Heart left ventricle (tissue), 16 donors: Measurements from ENCODE around the gene PMM2. TPM values are rescaled to one million over a fixed set of nuclear protein-coding genes. Genes with fewer than 3 reads are reported as not detected.

Experiments
- ATAC-seq, 4 donors: fragments of 200-7000 bp; cut with Tn5 transposase; one replicate each; pipeline ENCODE4 v1.9.1; 2020 to 2022; ENCODE audit warnings: moderate library complexity in 4 of 4, mild to moderate bottlenecking in 3 of 4, moderate number of reproducible peaks in 1 of 4
- DNase-seq, 5 donors: peaks; one replicate each; pipeline ENCODE4 v3.0.0-alpha.2; 2020
- H3K27ac ChIP-seq, 12 donors: fragments of 200-600 bp; sonication (generic) in 4 of 12; one replicate each; pipeline versions ENCODE4 v1.5.0 to v1.8.0; 2016 to 2022; ENCODE audit warnings: mild to moderate bottlenecking in 2 of 12
- H3K27me3 ChIP-seq, 9 donors: fragments of 200-600 bp; sonication (generic) in 2 of 9; one replicate each; pipeline versions ENCODE4 v1.5.1 to v1.8.0; 2016 to 2022; ENCODE audit warnings: mild to moderate bottlenecking in 3 of 9
- H3K36me3 ChIP-seq, 9 donors: fragments of 200-600 bp; sonication (generic) in 2 of 9; one replicate each; pipeline versions ENCODE4 v1.5.0 to v1.8.0; 2018 to 2022; ENCODE audit warnings: mild to moderate bottlenecking in 2 of 9
- H3K4me1 ChIP-seq, 12 donors: fragments of 200-600 bp; sonication (generic) in 4 of 12; one replicate each; pipeline versions ENCODE4 v1.5.0 to v1.8.0; 2016 to 2022; ENCODE audit warnings: mild to moderate bottlenecking in 3 of 12
- H3K4me3 ChIP-seq, 12 donors: fragments of 200-600 bp; sonication (generic) in 4 of 12; one replicate each; pipeline versions ENCODE4 v1.5.0 to v1.8.0; 2017 to 2022; ENCODE audit warnings: mild to moderate bottlenecking in 9 of 12, moderate library complexity in 4 of 12
- H3K9me3 ChIP-seq, 12 donors: fragments of 200-600 bp; sonication (generic) in 4 of 12; one replicate each; pipeline versions ENCODE4 v1.5.0 to v1.8.0; 2016 to 2022; ENCODE audit warnings: mild to moderate bottlenecking in 1 of 12
- POLR2A ChIP-seq, 2 donors: fragments of 450-650 bp; IDR thresholded peaks; one replicate each; pipeline ENCODE4 v1.6.1; 2017; ENCODE audit warnings: antibody characterized with exemption in 2 of 2, mild to moderate bottlenecking in 2 of 2, moderate library complexity in 2 of 2
- WGBS, 4 donors: extraction: QIAGEN DNeasy Blood & Tissue Kit in 2 of 4; methylation state at CpG; one replicate each; pipeline versions ENCODE4 v1.1.5 to v1.1.7; 2013 to 2018; 5-methylcytosine and 5-hydroxymethylcytosine counted together
- intact Hi-C, 10 donors: fragments of 100-400 bp; cut with DNase I; formaldehyde crosslinking; loops; one replicate each; pipeline versions ENCODE4 v1.11.1 to v1.14.2; 2022
- polyA plus RNA-seq, 2 donors: library from polyadenylated mRNA; stranded (reverse); fragments of 200-250 nt; gene quantifications; one replicate each; pipeline ENCODE4 v1.2.3, GENCODE V29; 2013
- total RNA-seq, 9 donors: library from RNA; depleted of rRNA in 2 of 9; stranded (reverse); fragments of >200 nt in 2 of 9; fragmentation: NEBNext Ultra II Directional in 3 of 9; extraction: Animal tissue kit (Norgen Biotek cat#: 25700) in 3 of 9; gene quantifications; one replicate each; pipeline versions ENCODE4 v1.1.0 to v1.2.4, GENCODE V29; 2016 to 2023
- TF ChIP-seq, protein P1 (sequence below), 12 donors: fragments of 200-600 bp; sonication (generic) in 4 of 12; IDR thresholded peaks; one replicate each; pipeline versions ENCODE4 v1.5.0 to v1.8.0; 2018 to 2022; ENCODE audit warnings: antibody characterized with exemption in 12 of 12, mild to moderate bottlenecking in 5 of 12
- donor health status: ischemic (EF 13 %, LVEDD 7.1; RV severe dilation, severe dysfunction).
- donor health status: healthy with polysubstance abuse.
- donor health status: DM: no; HTN: yes; CAD: no.
- donor health status: DM: no; HTN: no; CAD: no.
- donor health status: ischemic (EF 25% LVEDD 6.9; RV normal size, moderate dysfunction).
- donor health status: ischemic (EF 25% LVEDD 5.7; RV mildly dilated, moderate dysfunction).
- donor health status: healthy.
- donor health status: DM: yes; HTN: yes; CAD: no.
- donor health status: ischemic (EF 35%, LVEDD 5.7; RV mildly dilated, moderate dysfunction).
- donor health status: nonischemic (EF 11% LVEDD 7.7; RV severe dilation, severe dysfunction).
- donor health status: DM: yes; HTN: yes; CAD: no.
- donor health status: PGD.
- donor health status: ischemic (EF 29% LVEDD 5.4; RV normal size, mild dysfunction).
- donor health status: nonischemic (EF 23%, LVEDD 6.1; RV moderate dilation, normal function).

The PMM2 gene
- total and polyA plus RNA-seq, 11 donors, result 9.8 to 29.4 (median 13.4) TPM

DNA sequence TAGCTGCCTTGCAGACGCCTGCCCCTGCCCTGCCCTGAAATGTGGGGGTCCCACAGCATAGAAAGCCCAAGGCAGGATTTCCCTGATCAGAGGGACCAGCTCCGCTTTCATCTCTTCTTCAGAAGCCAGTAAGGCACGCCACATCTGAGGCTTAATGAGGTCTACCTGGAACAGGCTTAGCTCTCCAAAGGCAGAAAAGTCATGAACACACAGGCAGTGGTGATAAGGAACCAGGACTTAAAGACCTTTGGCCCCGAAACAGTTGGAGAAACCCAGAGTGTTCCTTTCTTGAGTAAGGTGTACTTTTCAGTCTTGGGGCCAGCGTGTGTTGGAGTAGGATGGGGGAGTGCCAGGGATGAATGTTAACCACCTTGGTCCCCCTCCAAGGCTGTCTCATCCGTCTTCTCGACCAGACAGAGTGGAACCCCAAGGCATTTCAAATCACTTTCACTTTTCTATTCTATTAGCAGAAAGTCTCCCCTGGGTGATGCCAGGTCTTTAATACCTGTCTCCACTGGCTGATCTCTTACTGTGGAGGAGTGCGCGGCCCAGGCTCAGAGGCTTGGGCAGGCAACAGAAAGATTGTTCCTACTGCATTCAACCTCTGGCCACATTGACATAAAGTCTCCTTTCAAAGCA is 44.1 kb upstream of the PMM2 start:
- Histone ChIP-seq H3K4me1 (peaks cover 0 to 12% (median 0%) of the 10 kb centered on the region in 12 donors), H3K4me3 (no peak overlapping the region), H3K36me3 (peaks cover 0 to 28% (median 0%) of the 10 kb centered on the region in 9 donors), H3K27ac (no peak overlapping the region), H3K27me3 (no peaks in the 10 kb centered on the region), H3K9me3 (no peaks in the 10 kb centered on the region)
- WGBS, 4 donors, result 74 to 77% (median 76%) methylated on average over 9 of the region's 9 CpGs
- no peak for TF ChIP-seq POLR2A (IDR thresholded peaks at IDR 0.05)
- TF ChIP-seq, protein P1, sequence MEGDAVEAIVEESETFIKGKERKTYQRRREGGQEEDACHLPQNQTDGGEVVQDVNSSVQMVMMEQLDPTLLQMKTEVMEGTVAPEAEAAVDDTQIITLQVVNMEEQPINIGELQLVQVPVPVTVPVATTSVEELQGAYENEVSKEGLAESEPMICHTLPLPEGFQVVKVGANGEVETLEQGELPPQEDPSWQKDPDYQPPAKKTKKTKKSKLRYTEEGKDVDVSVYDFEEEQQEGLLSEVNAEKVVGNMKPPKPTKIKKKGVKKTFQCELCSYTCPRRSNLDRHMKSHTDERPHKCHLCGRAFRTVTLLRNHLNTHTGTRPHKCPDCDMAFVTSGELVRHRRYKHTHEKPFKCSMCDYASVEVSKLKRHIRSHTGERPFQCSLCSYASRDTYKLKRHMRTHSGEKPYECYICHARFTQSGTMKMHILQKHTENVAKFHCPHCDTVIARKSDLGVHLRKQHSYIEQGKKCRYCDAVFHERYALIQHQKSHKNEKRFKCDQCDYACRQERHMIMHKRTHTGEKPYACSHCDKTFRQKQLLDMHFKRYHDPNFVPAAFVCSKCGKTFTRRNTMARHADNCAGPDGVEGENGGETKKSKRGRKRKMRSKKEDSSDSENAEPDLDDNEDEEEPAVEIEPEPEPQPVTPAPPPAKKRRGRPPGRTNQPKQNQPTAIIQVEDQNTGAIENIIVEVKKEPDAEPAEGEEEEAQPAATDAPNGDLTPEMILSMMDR (IDR thresholded peaks at IDR 0.05), result no peak
- ATAC-seq (no peak), DNase-seq (no peak)
- intact Hi-C loops, result no loop called here

DNA sequence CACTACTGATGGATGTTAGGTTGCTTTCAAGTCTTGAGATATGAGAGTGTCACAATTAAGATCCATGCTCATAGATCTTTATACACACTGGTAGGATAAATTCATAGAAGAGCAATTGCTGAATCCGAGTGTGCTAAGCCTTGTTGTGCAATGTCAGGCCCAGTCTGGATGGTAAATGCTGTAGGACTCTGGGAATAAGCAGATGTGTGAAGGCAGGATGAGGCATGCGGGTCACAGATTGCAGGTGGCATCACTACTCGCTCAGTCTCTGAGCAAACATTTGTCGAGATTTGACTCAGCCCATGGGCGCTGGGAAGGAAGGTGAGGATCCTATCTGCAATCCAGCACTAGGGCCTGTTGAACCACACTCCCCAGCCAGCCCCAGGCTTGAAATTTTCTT is 40.9 kb upstream of the PMM2 start:
- H3K27me3 ChIP-seq, result no peaks in the 10 kb centered on the region
- intact Hi-C loops, result no loop called here
- DNase-seq (no peak), ATAC-seq (no peak)
- H3K4me3 ChIP-seq, result no peak overlapping the region
- H3K27ac ChIP-seq, result no peak overlapping the region
- H3K4me1 ChIP-seq, result peaks cover 0 to 7% (median 0%) of the 10 kb centered on the region in 12 donors
- peaks cover 0 to 17% (median 0%) of the 10 kb centered on the region in 9 donors for H3K36me3 ChIP-seq
- TF ChIP-seq POLR2A (IDR thresholded peaks at IDR 0.05), result no peak
- TF ChIP-seq, protein P1 (IDR thresholded peaks at IDR 0.05), result no peak
- 95 to 99% (median 96%) methylated on average over 5 of the region's 5 CpGs for WGBS, 4 donors
- H3K9me3 ChIP-seq, result no peaks in the 10 kb centered on the region

DNA sequence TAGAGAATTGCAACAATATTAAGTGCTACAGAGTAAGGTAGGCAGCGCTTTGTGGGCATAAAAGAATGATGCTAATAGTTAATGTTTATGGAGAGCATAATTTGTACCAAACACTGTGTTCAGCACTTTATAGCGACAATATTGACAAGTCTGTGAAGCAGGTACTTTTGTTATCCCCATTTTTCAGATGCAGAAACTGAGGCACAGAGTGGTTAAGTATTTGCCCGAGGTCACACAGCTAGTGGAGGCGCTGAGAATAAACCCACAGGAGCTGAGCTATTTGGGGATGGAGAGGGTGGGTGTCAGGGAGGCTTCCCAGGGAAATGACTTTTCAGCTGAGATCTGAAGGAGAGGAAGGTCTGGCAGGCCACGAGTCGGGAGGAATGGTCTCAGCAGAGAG is 39.6 kb upstream of the PMM2 start:
- H3K27ac ChIP-seq, result no peak overlapping the region
- TF ChIP-seq, protein P1 (IDR thresholded peaks at IDR 0.05), result no peak
- no peak for TF ChIP-seq POLR2A (IDR thresholded peaks at IDR 0.05)
- 87 to 93% (median 91%) methylated on average over 6 of the region's 6 CpGs for WGBS, 4 donors
- no peak for DNase-seq
- intact Hi-C loops, result no loop called here
- H3K36me3 ChIP-seq, result peaks cover 0 to 17% (median 0%) of the 10 kb centered on the region in 9 donors
- no peaks in the 10 kb centered on the region for H3K27me3 ChIP-seq
- H3K9me3 ChIP-seq, result no peaks in the 10 kb centered on the region
- no peaks in the 10 kb centered on the region for H3K4me1 ChIP-seq
- ATAC-seq, result no peak
- H3K4me3 ChIP-seq, result no peak overlapping the region

DNA sequence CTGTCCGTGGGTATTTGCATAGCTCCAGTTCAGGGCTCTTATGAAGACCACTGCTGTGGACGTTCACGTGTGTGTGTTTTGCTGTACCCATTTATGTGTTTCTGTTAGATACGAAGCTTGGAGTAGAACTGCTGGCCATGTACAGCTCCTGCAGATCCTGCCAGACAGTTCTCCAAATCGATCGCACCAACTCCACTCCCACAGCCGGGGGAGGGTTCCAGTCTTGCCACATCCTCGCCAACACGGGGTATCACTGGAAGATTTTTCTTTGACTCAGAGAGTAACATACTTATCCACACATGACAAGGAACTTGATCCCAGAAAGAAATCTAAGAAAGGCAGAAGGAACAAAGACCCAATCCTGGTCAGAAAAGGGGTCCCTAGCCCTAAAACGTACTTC is 37.6 kb upstream of the PMM2 start:
- Histone ChIP-seq H3K4me3 (no peak overlapping the region), H3K9me3 (no peaks in the 10 kb centered on the region), H3K4me1 (no peaks in the 10 kb centered on the region), H3K27me3 (no peaks in the 10 kb centered on the region), H3K36me3 (peaks cover 0 to 17% (median 0%) of the 10 kb centered on the region in 9 donors), H3K27ac (no peak overlapping the region)
- TF ChIP-seq, protein P1 (IDR thresholded peaks at IDR 0.05), result no peak
- TF ChIP-seq POLR2A (IDR thresholded peaks at IDR 0.05), result no peak
- no peak for DNase-seq
- intact Hi-C loops, result no loop called here
- 84 to 88% (median 87%) methylated on average over 10 of the region's 10 CpGs for WGBS, 4 donors
- ATAC-seq, result no peak
